WI38 (cell line): Measurements from ENCODE around the gene MTPN.

Experiments used
- H3K4me3 ChIP-seq: 2 replicates; pipeline ENCODE4 v1.5.1; 2011; ENCODE audit warnings: low read depth, mild to moderate bottlenecking, control low read depth, low read length
- CTCF ChIP-seq: IDR thresholded peaks from 2 replicates; pipeline ENCODE4 v1.5.1; 2012; ENCODE audit warnings: low read depth, mild to moderate bottlenecking, control low read depth, low read length

The MTPN gene

GRCh38 chr7:135976312-135977006 lies 700 bp downstream of the MTPN start:
- TF ChIP-seq CTCF, result no peak
- peak overlapping the region; percentile 91 for H3K4me3 ChIP-seq

- no peak for TF ChIP-seq CTCF
- H3K4me3 ChIP-seq, result peak overlapping the region; percentile 91
Measured at GRCh38 chr7:135975166-135975565, 2.0 kb downstream of the MTPN start.

GRCh38 chr7:135974667-135975066 lies 2.5 kb downstream of the MTPN start:
- no peak overlapping the region for H3K4me3 ChIP-seq
- no peak for TF ChIP-seq CTCF

- no peak for TF ChIP-seq CTCF
- H3K4me3 ChIP-seq, result no peak overlapping the region
Measured at GRCh38 chr7:135971366-135971725, 5.8 kb downstream of the MTPN start.

GRCh38 chr7:135970682-135971365 lies 6.3 kb downstream of the MTPN start:
- H3K4me3 ChIP-seq, result no peak overlapping the region
- no peak for TF ChIP-seq CTCF

GRCh38 chr7:135970045-135970444 lies 7.1 kb downstream of the MTPN start:
- no peak for TF ChIP-seq CTCF
- no peak overlapping the region for H3K4me3 ChIP-seq

GRCh38 chr7:135966341-135967043 lies 10.7 kb downstream of the MTPN start:
- TF ChIP-seq CTCF, result no peak
- H3K4me3 ChIP-seq, result no peak overlapping the region
